Testis (tissue), 2 donors: Measurements from ENCODE around the gene ZMIZ2.

Experiments used
- POLR2A ChIP-seq: fragments of 450-650 bp; IDR thresholded peaks from one replicate; pipeline ENCODE4 v1.6.1; 2017; ENCODE audit warnings: antibody characterized with exemption, mild to moderate bottlenecking, moderate library complexity
- TF ChIP-seq, protein P1 (sequence below), 3 experiments: fragments of 450-650 bp in 2 of 3; fragments of 200-600 bp in 1 of 3; sonication (generic) in 1 of 3; IDR thresholded peaks; one replicate each; pipeline ENCODE4 v1.5.1; 2016 to 2019; ENCODE audit warnings: antibody characterized with exemption in 3 of 3, mild to moderate bottlenecking in 2 of 3, moderate library complexity in 1 of 3

DNA sequence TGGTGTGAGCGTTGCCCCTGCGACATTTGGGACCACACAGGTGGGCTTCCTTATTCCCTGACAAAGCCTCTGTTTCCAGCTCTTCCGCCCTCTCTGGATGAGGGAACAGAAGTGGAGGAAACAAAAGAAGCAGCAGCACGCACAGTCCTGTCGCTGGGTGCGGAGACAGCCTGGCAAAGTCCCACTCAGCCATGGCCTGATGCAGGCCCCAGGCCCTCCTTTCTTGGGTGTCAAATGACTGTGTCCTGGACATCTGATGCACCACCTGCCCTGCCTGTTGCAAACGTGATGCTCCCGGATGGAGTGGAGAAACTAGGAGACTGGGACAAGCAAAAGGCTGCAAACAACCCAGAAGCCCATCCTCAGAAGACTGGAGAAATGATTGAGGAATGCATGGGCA is 20.7 kb downstream of the ZMIZ2 start:
- TF ChIP-seq, protein P1, sequence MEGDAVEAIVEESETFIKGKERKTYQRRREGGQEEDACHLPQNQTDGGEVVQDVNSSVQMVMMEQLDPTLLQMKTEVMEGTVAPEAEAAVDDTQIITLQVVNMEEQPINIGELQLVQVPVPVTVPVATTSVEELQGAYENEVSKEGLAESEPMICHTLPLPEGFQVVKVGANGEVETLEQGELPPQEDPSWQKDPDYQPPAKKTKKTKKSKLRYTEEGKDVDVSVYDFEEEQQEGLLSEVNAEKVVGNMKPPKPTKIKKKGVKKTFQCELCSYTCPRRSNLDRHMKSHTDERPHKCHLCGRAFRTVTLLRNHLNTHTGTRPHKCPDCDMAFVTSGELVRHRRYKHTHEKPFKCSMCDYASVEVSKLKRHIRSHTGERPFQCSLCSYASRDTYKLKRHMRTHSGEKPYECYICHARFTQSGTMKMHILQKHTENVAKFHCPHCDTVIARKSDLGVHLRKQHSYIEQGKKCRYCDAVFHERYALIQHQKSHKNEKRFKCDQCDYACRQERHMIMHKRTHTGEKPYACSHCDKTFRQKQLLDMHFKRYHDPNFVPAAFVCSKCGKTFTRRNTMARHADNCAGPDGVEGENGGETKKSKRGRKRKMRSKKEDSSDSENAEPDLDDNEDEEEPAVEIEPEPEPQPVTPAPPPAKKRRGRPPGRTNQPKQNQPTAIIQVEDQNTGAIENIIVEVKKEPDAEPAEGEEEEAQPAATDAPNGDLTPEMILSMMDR (IDR thresholded peaks at IDR 0.05) = no peak
- TF ChIP-seq POLR2A = no peak
